GM23338 (cell line): ENCODE data around the gene GNAO1. TPM values are rescaled to one million over a fixed set of nuclear protein-coding genes. Genes with fewer than 3 reads are reported as not detected.

Experiments
- EZH2 ChIP-seq: fragments of 200-600 bp; sonication (generic); IDR thresholded peaks from one replicate; pipeline ENCODE4 v1.8.0; 2017; ENCODE audit warnings: antibody characterized with exemption, mild to moderate bottlenecking, low read depth; ENCODE audit not compliant: unreplicated experiment
- JUNB ChIP-seq: IDR thresholded peaks from one replicate; pipeline ENCODE4 v1.6.1; 2016; ENCODE audit warnings: antibody characterized with exemption; ENCODE audit not compliant: unreplicated experiment
- NANOG ChIP-seq: IDR thresholded peaks from 2 replicates; pipeline ENCODE4 v1.6.1; 2016; ENCODE audit warnings: antibody characterized with exemption, borderline replicate concordance
- POLR2AphosphoS5 ChIP-seq: IDR thresholded peaks from 2 replicates; pipeline ENCODE4 v1.6.1; 2016; ENCODE audit warnings: antibody characterized with exemption, low read depth
- ZNF331 ChIP-seq: fragments of 250-450 bp; sonication (Bioruptor Pico); IDR thresholded peaks from 2 replicates; pipeline ENCODE4 v1.5.0; 2020; ENCODE audit warnings: low read depth, mild to moderate bottlenecking, moderate library complexity
- ZNF462 ChIP-seq: fragments of 250-450 bp; sonication (Bioruptor Pico); IDR thresholded peaks from 2 replicates; pipeline ENCODE4 v1.5.0; 2020; ENCODE audit warnings: mild to moderate bottlenecking, moderate library complexity
- polyA plus RNA-seq: library from polyadenylated mRNA; unstranded; fragments of >200 nt; fragmentation: Nextera tagmentation; extraction: Ambion mirVana; gene quantifications from 2 replicates; pipeline ENCODE4 v1.2.1, GENCODE V29; 2016
- total RNA-seq: library from RNA; depleted of rRNA; stranded (reverse); fragments of >200 nt; shearing (Covaris generic); gene quantifications from 2 replicates; pipeline ENCODE4 v1.2.3, GENCODE V29; 2014
- TF ChIP-seq, protein P1 (sequence below): IDR thresholded peaks from one replicate; pipeline ENCODE4 v1.6.1; 2018; ENCODE audit warnings: antibody characterized with exemption; ENCODE audit not compliant: unreplicated experiment

The GNAO1 gene
- total and polyA plus RNA-seq, 2 experiments from 2014 or later, result 6.5 to 24.8 TPM

DNA sequence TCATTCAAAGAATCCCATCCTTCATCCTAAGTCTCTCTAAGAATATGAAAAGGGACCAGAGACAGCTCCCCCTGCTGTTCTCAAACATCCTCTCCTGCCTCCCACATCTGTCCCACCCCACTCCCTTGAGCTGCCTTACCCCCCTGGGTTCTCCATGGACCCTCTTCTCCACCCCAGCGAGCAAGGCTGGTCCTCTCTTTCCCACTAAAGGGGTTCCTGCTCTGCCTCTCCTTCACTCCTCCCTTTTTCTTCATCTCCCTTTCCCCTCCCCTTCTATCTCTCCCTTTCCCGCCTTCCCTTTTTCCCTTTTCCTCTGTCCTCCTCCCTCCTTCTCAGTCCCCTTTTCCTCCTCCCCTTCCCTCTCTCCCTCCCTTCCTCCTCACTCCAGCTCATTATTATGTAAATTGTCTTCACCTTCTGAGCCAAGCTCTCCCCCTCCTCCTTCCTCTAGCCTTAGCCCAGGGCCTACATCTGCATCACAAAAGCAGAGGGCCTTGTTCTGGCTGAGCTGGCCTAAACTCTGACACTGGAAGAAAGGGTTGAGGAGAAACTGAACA is 90.0 kb downstream of the GNAO1 start (continued):
- peak; percentile 90 for TF ChIP-seq ZNF462 (CRISPR knock-in tag)
- TF ChIP-seq, protein P1, sequence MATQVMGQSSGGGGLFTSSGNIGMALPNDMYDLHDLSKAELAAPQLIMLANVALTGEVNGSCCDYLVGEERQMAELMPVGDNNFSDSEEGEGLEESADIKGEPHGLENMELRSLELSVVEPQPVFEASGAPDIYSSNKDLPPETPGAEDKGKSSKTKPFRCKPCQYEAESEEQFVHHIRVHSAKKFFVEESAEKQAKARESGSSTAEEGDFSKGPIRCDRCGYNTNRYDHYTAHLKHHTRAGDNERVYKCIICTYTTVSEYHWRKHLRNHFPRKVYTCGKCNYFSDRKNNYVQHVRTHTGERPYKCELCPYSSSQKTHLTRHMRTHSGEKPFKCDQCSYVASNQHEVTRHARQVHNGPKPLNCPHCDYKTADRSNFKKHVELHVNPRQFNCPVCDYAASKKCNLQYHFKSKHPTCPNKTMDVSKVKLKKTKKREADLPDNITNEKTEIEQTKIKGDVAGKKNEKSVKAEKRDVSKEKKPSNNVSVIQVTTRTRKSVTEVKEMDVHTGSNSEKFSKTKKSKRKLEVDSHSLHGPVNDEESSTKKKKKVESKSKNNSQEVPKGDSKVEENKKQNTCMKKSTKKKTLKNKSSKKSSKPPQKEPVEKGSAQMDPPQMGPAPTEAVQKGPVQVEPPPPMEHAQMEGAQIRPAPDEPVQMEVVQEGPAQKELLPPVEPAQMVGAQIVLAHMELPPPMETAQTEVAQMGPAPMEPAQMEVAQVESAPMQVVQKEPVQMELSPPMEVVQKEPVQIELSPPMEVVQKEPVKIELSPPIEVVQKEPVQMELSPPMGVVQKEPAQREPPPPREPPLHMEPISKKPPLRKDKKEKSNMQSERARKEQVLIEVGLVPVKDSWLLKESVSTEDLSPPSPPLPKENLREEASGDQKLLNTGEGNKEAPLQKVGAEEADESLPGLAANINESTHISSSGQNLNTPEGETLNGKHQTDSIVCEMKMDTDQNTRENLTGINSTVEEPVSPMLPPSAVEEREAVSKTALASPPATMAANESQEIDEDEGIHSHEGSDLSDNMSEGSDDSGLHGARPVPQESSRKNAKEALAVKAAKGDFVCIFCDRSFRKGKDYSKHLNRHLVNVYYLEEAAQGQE, result peak; percentile 22
- TF ChIP-seq POLR2AphosphoS5, result no peak; the same call in 1 of the 2 replicates
- TF ChIP-seq EZH2, result no peak
- no peak for TF ChIP-seq JUNB
- no peak for TF ChIP-seq NANOG
- TF ChIP-seq ZNF331 (CRISPR knock-in tag), result no peak
